Activated B cell treated with CpG ODN at 0.5 μM for 24 hours (primary cell): Measurements from ENCODE around the gene NPR1. TPM values are rescaled to one million over a fixed set of nuclear protein-coding genes. Genes with fewer than 3 reads are reported as not detected.

ENCODE experiments used
- ATAC-seq: fragments of 200-7000 bp; cut with Tn5 transposase; one replicate; pipeline ENCODE4 v1.10.0; 2021; ENCODE audit warnings: low read depth, mild to moderate bottlenecking, moderate library complexity
- CTCF ChIA-PET: fragments of 350-600 bp; sonication (Branson Sonifier 250); formaldehyde crosslinking; loops from one replicate; lab custom pipeline; 2021; ENCODE audit warnings: antibody characterized with exemption; lab: Charles Lee
- POLR2A ChIA-PET: fragments of 350-600 bp; sonication (Branson Sonifier 250); formaldehyde crosslinking; loops from one replicate; lab custom pipeline; 2021; ENCODE audit warnings: antibody characterized with exemption; lab: Charles Lee
- DNase-seq: peaks from one replicate; pipeline ENCODE4 v3.0.0; 2022
- H3K27ac Mint-ChIP-seq: one replicate; pipeline ENCODE4 v1.8.0; 2020; ENCODE audit warnings: mixed read lengths
- H3K27me3 Mint-ChIP-seq: one replicate; pipeline ENCODE4 v1.8.0; 2021; ENCODE audit warnings: mixed read lengths
- H3K36me3 Mint-ChIP-seq: one replicate; pipeline ENCODE4 v1.8.0; 2021; ENCODE audit warnings: low read depth, mixed read lengths
- H3K4me1 Mint-ChIP-seq: one replicate; pipeline ENCODE4 v1.8.0; 2021; ENCODE audit warnings: mixed read lengths
- H3K4me3 Mint-ChIP-seq: one replicate; pipeline ENCODE4 v1.8.0; 2020; ENCODE audit warnings: mild to moderate bottlenecking, mixed read lengths
- H3K9me3 Mint-ChIP-seq: one replicate; pipeline ENCODE4 v1.8.0; 2020; ENCODE audit warnings: mixed read lengths
- CTCF ChIP-seq: fragments of 200-600 bp; IDR thresholded peaks from one replicate; pipeline ENCODE4 v1.8.0; 2022; ENCODE audit warnings: antibody characterized with exemption, mild to moderate bottlenecking
- intact Hi-C: fragments of 100-400 bp; cut with micrococcal nuclease; formaldehyde crosslinking; loops from one replicate; pipeline ENCODE4 v1.15.1; 2024
- total RNA-seq: library from RNA; stranded (reverse); gene quantifications from 2 replicates; pipeline ENCODE4 v1.2.3, GENCODE V29; 2022

Gene NPR1
- 0.59 and 0.82 TPM in 2 replicates for total RNA-seq

GRCh38 chr1:153678519-153679336 lies at the start of gene NPR1:
NPR1 (plus strand) TSS chr1:153678688; CDS start chr1:153679109, 421 bp downstream.
- Mint-ChIP-seq H3K4me3 (peak within 1 kb of the TSS; percentile 86), H3K4me1 (peaks cover 21% of the 10 kb centered on the region), H3K27ac (no peak within 1 kb of the TSS), H3K36me3 (no peaks in the 10 kb centered on the region), H3K27me3 (peaks cover 32% of the 10 kb centered on the region), H3K9me3 (no peaks in the 10 kb centered on the region)
- ChIA-PET CTCF (interaction anchor here (0.5 to 3.8 kb wide), 6 partner anchors 70 to 308 kb away, joined by 3 to 23 read pairs (median 9); partner anchors contain the start of gene RAB13), POLR2A (interaction anchor here (0.6 to 1.3 kb wide), 3 partner anchors 54 to 312 kb away, joined by 3 to 4 read pairs (median 3); partner anchors contain the start of genes CREB3L4 and RPS27)
- intact Hi-C loops = loop anchor here (1.0 kb wide), 1 partner anchor 308 kb away; the partner anchor contains the start of gene RAB13
- TF ChIP-seq CTCF = no peak
- ATAC-seq (peak; percentile 53), DNase-seq (peak; percentile 37)

GRCh38 chr1:153629343-153629665 lies 49.2 kb upstream of the NPR1 start:
- ATAC-seq = no peak
- ChIA-PET CTCF (interaction anchor here (0.9 to 3.8 kb wide), 4 partner anchors 41 to 119 kb away, joined by 3 to 38 read pairs (median 4); no protein-coding TSS in a partner anchor), POLR2A (interaction anchor here (1.0 to 5.5 kb wide), 4 partner anchors 31 to 98 kb away, joined by 3 to 27 read pairs (median 4); partner anchors contain the start of genes INTS3 and S100A2)

GRCh38 chr1:153629971-153630370 lies 48.5 kb upstream of the NPR1 start:
- ATAC-seq = no peak
- intact Hi-C loops = no loop called here
- POLR2A ChIA-PET = interaction anchor here (1.9 to 5.5 kb wide), 2 partner anchors 32 to 98 kb away, joined by 4 to 27 read pairs; partner anchors contain the start of gene INTS3

More at GRCh38 chr1:153629343-153629665, 49.2 kb upstream of the NPR1 start:
- H3K27me3 Mint-ChIP-seq = no peaks in the 10 kb centered on the region
- peaks cover 41% of the 10 kb centered on the region for H3K4me1 Mint-ChIP-seq
- no peak for TF ChIP-seq CTCF
- DNase-seq = no peak
- intact Hi-C loops = no loop called here
- no peak overlapping the region for H3K27ac Mint-ChIP-seq
- H3K9me3 Mint-ChIP-seq = no peaks in the 10 kb centered on the region
- no peak overlapping the region for H3K4me3 Mint-ChIP-seq
- peaks cover 11% of the 10 kb centered on the region for H3K36me3 Mint-ChIP-seq

GRCh38 chr1:153630384-153630783 lies 48.1 kb upstream of the NPR1 start:
- H3K36me3 Mint-ChIP-seq = peaks cover 16% of the 10 kb centered on the region
- DNase-seq = no peak
- no peaks in the 10 kb centered on the region for H3K27me3 Mint-ChIP-seq
- intact Hi-C loops = no loop called here
- no peak overlapping the region for H3K27ac Mint-ChIP-seq
- peaks cover 45% of the 10 kb centered on the region for H3K4me1 Mint-ChIP-seq
- TF ChIP-seq CTCF = no peak
- H3K9me3 Mint-ChIP-seq = no peaks in the 10 kb centered on the region
- CTCF ChIA-PET = interaction anchor here (1.2 kb wide), 1 partner anchor 58 kb away, joined by 4 read pairs; no protein-coding TSS in a partner anchor
- no peak for ATAC-seq
- POLR2A ChIA-PET = interaction anchor here (1.9 to 5.5 kb wide), 2 partner anchors 32 to 97 kb away, joined by 4 to 27 read pairs; partner anchors contain the start of gene INTS3
- H3K4me3 Mint-ChIP-seq = no peak overlapping the region

More at GRCh38 chr1:153629971-153630370, 48.5 kb upstream of the NPR1 start:
- Mint-ChIP-seq H3K36me3 (peaks cover 15% of the 10 kb centered on the region), H3K9me3 (no peaks in the 10 kb centered on the region), H3K27me3 (no peaks in the 10 kb centered on the region), H3K27ac (no peak overlapping the region), H3K4me1 (peaks cover 44% of the 10 kb centered on the region), H3K4me3 (no peak overlapping the region)
- no peak for TF ChIP-seq CTCF
- no peak for DNase-seq
- CTCF ChIA-PET = interaction anchor here (1.2 kb wide), 1 partner anchor 58 kb away, joined by 4 read pairs; no protein-coding TSS in a partner anchor
